Raji (cell line): Measurements from ENCODE around the gene PAPOLB.

Experiments
- POLR2A ChIP-seq: IDR thresholded peaks from 2 replicates; pipeline ENCODE4 v1.6.1; 2011; ENCODE audit warnings: low read depth, low read length, control low read depth; ENCODE audit not compliant: insufficient read depth

The PAPOLB gene

GRCh38 chr7:4808026-4808425 lies 53.8 kb downstream of the PAPOLB start:
- no peak for TF ChIP-seq POLR2A
